K562 (cell line): ENCODE data around the gene ANKRD13B. TPM values are rescaled to one million over a fixed set of nuclear protein-coding genes. Genes with fewer than 3 reads are reported as not detected.

Experiments used
- CBFB ChIP-seq: sonication (generic); formaldehyde crosslinking; IDR thresholded peaks from 2 replicates; pipeline ENCODE4 v1.4.0; 2020; ENCODE audit warnings: mild to moderate bottlenecking, missing genetic modification reagents
- ESRRB ChIP-seq: fragments of 250-450 bp; sonication (Bioruptor Pico); IDR thresholded peaks from 2 replicates; pipeline ENCODE4 v1.5.0; 2020; ENCODE audit warnings: mild to moderate bottlenecking, moderate library complexity, borderline replicate concordance
- HMGN3 ChIP-seq: IDR thresholded peaks from 2 replicates; pipeline ENCODE4 v1.6.1; 2011; ENCODE audit warnings: borderline replicate concordance, low read depth, mild to moderate bottlenecking, mixed read lengths, low read length; ENCODE audit not compliant: insufficient read length; ENCODE audit errors: extremely low read depth
- MTA3 ChIP-seq: fragments of 450-650 bp; formaldehyde crosslinking; IDR thresholded peaks from 2 replicates; pipeline ENCODE4 v1.6.1; 2017; ENCODE audit warnings: mild to moderate bottlenecking, borderline replicate concordance
- NKRF ChIP-seq: fragments of 450-650 bp; IDR thresholded peaks from 2 replicates; pipeline ENCODE4 v1.6.1; 2016; ENCODE audit warnings: borderline replicate concordance
- NRF1 ChIP-seq, 2 experiments: fragments of 450-650 bp; IDR thresholded peaks in 1 of 2; conservative IDR thresholded peaks in 1 of 2; 2 replicates each; pipeline ENCODE4 v1.6.1; 2014; ENCODE audit warnings: mild to moderate bottlenecking in 2 of 2
- SMARCA4 ChIP-seq: fragments of 450-650 bp; IDR thresholded peaks from 2 replicates; pipeline ENCODE4 v1.6.1; 2016
- STAT6 ChIP-seq: sonication (generic); formaldehyde crosslinking; IDR thresholded peaks from 2 replicates; pipeline ENCODE4 v1.8.1; 2023; ENCODE audit warnings: mild to moderate bottlenecking, missing genetic modification reagents
- ZMIZ1 ChIP-seq, 2 experiments: fragments of 150-350 bp in 1 of 2; IDR thresholded peaks; 2 replicates each; pipeline ENCODE4 v1.6.1; 2012 to 2016; ENCODE audit warnings: low read depth in 2 of 2, low read length in 2 of 2, mild to moderate bottlenecking in 1 of 2, moderate library complexity in 1 of 2
- ZNF239 ChIP-seq: fragments of 250-450 bp; sonication (Bioruptor Pico); IDR thresholded peaks from 2 replicates; pipeline ENCODE4 v1.4.0; 2020; ENCODE audit warnings: mild to moderate bottlenecking
- ZNF398 ChIP-seq: fragments of 250-450 bp; sonication (Bioruptor Pico); IDR thresholded peaks from 2 replicates; pipeline ENCODE4 v1.8.0; 2021; ENCODE audit warnings: moderate library complexity, mild to moderate bottlenecking, inconsistent platforms
- ZNF41 ChIP-seq: fragments of 250-450 bp; sonication (Bioruptor Pico); conservative IDR thresholded peaks from 2 replicates; pipeline ENCODE4 v1.4.0; 2020; ENCODE audit warnings: mild to moderate bottlenecking
- ZNF449 ChIP-seq: fragments of 250-450 bp; sonication (Bioruptor Pico); IDR thresholded peaks from 2 replicates; pipeline ENCODE4 v1.8.0; 2022; ENCODE audit warnings: moderate library complexity, mild to moderate bottlenecking, inconsistent platforms
- ZNF764 ChIP-seq: fragments of 250-450 bp; sonication (Bioruptor Pico); IDR thresholded peaks from 2 replicates; pipeline ENCODE4 v1.4.0; 2020; ENCODE audit warnings: low read depth, mild to moderate bottlenecking, moderate library complexity
- polyA plus RNA-seq, 8 experiments: library from polyadenylated mRNA; depleted of rRNA in 4 of 8; stranded (reverse) in 5 of 8; unstranded in 3 of 8; fragments of >200 nt; fragmentation: Nextera tagmentation in 2 of 8; fragmentation: Illumina TruSeq in 1 of 8; extraction: Ambion mirVana in 2 of 8; extraction: Trizol in 1 of 8; gene quantifications; 2 replicates each; pipeline versions ENCODE4 v1.2.1 to v1.2.3, GENCODE V29; 2011 to 2014; ENCODE audit warnings: inconsistent platforms in 1 of 8, missing spikeins in 1 of 8
- total RNA-seq, 7 experiments: library from RNA; depleted of rRNA in 6 of 7; stranded (reverse); fragments of >200 nt in 6 of 7; fragmentation: Illumina TruSeq in 2 of 7; extraction: Trizol in 2 of 7; gene quantifications; 2 replicates each; pipeline versions ENCODE4 v1.2.1 to v1.2.3, GENCODE V29; 2011 to 2021; ENCODE audit warnings: low replicate concordance in 1 of 7

The ANKRD13B gene
- total and polyA plus RNA-seq, 9 of the 15 experiments (the other 6 are each of a cell fraction or from before 2014, with no cell fraction given): 0.15 to 28.1 (median 4.6) TPM

- TF ChIP-seq STAT6 (CRISPR knock-in tag): no peak
- TF ChIP-seq ESRRB (CRISPR knock-in tag): no peak
- no peak for TF ChIP-seq HMGN3
- TF ChIP-seq NKRF: no peak
- no peak for TF ChIP-seq ZNF449 (CRISPR knock-in tag)
- no peak for TF ChIP-seq ZNF41 (CRISPR knock-in tag)
- 0 out of 2 replicates have a peak, but pooled peaks have one; percentile 13 for TF ChIP-seq CBFB
- TF ChIP-seq ZNF239 (CRISPR knock-in tag): no peak
- no peak for TF ChIP-seq ZMIZ1 (IDR thresholded peaks at IDR 0.05; ENCODE audit: low read depth in 2 of 2, low read length in 2 of 2)
- TF ChIP-seq SMARCA4: 0 out of 2 replicates have a peak, but pooled peaks have one; percentile 10
- no peak for TF ChIP-seq ZNF764 (CRISPR knock-in tag)
- 0 out of 2 replicates have a peak, but pooled peaks have one; percentile 9 for TF ChIP-seq MTA3
- no peak for TF ChIP-seq ZNF398 (CRISPR knock-in tag)
- peak; percentile 5 to 47; a peak in 2 of 4 replicates for TF ChIP-seq NRF1 (conservative IDR thresholded peaks at IDR 0.05 in 1 of 2, IDR thresholded peaks at IDR 0.05 in 1 of 2)
Measured at GRCh38 chr17:29618272-29619065, 25.5 kb downstream of the ANKRD13B start (continued).
